Endothelial cell (in vitro differentiated cells): ENCODE measurements around the gene JAK2. TPM values are rescaled to one million over a fixed set of nuclear protein-coding genes. Genes with fewer than 3 reads are reported as not detected.

Experiments
- DNase-seq: peaks from one replicate; pipeline ENCODE4 v3.0.0; 2021; ENCODE audit warnings: low spot score
- H3K27ac Mint-ChIP-seq: one replicate; pipeline ENCODE4 v1.8.0; 2021; ENCODE audit warnings: mixed read lengths, inconsistent platforms; ENCODE audit not compliant: unreplicated experiment
- H3K27me3 Mint-ChIP-seq: one replicate; pipeline ENCODE4 v1.8.0; 2021; ENCODE audit warnings: mild to moderate bottlenecking, moderate library complexity, mixed read lengths, inconsistent platforms; ENCODE audit not compliant: unreplicated experiment
- H3K36me3 Mint-ChIP-seq: one replicate; pipeline ENCODE4 v1.8.0; 2021; ENCODE audit warnings: mild to moderate bottlenecking, low read depth, mixed read lengths, inconsistent platforms; ENCODE audit not compliant: unreplicated experiment
- H3K4me1 Mint-ChIP-seq: one replicate; pipeline ENCODE4 v1.8.0; 2021; ENCODE audit warnings: mild to moderate bottlenecking, mixed read lengths, inconsistent platforms; ENCODE audit not compliant: unreplicated experiment
- H3K4me3 Mint-ChIP-seq: one replicate; pipeline ENCODE4 v1.8.0; 2021; ENCODE audit warnings: mild to moderate bottlenecking, mixed read lengths, inconsistent platforms; ENCODE audit not compliant: unreplicated experiment
- H3K9me3 Mint-ChIP-seq: one replicate; pipeline ENCODE4 v1.8.0; 2021; ENCODE audit warnings: mixed read lengths, inconsistent platforms; ENCODE audit not compliant: unreplicated experiment
- total RNA-seq: library from RNA; stranded (reverse); fragmentation: NEBNext Ultra II Directional; extraction: Animal tissue kit (Norgen Biotek cat#: 25700); gene quantifications from one replicate; pipeline ENCODE4 v1.2.1, GENCODE V29; 2021; ENCODE audit not compliant: unreplicated experiment
- TF ChIP-seq, protein P1 (sequence below): fragments of 200-600 bp; sonication (generic); IDR thresholded peaks from one replicate; pipeline ENCODE4 v1.5.0; 2021; ENCODE audit warnings: antibody characterized with exemption; ENCODE audit not compliant: unreplicated experiment

JAK2 gene
- total RNA-seq, 1 donor from 2014 or later = 9.4 TPM

DNA sequence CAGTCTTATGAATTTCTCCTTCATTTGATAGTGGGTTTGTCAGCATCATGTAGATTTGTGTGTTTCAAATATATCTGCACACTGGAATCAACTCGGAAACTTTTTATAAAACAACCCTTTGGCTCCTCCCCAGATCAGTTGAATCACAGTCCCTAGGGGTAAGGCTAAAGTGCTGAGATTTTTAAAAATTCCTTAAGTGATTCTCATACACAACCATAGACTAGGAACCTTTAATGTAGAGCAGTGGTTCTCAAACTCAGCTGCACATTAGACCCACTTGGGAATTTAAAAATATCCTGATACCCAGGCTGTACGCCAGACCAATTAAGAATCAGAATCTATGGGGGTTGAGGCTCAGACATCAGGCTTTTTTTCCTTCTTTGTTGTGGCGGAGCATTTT lies 17.5 kb upstream of the JAK2 start:
- TF ChIP-seq, protein P1, sequence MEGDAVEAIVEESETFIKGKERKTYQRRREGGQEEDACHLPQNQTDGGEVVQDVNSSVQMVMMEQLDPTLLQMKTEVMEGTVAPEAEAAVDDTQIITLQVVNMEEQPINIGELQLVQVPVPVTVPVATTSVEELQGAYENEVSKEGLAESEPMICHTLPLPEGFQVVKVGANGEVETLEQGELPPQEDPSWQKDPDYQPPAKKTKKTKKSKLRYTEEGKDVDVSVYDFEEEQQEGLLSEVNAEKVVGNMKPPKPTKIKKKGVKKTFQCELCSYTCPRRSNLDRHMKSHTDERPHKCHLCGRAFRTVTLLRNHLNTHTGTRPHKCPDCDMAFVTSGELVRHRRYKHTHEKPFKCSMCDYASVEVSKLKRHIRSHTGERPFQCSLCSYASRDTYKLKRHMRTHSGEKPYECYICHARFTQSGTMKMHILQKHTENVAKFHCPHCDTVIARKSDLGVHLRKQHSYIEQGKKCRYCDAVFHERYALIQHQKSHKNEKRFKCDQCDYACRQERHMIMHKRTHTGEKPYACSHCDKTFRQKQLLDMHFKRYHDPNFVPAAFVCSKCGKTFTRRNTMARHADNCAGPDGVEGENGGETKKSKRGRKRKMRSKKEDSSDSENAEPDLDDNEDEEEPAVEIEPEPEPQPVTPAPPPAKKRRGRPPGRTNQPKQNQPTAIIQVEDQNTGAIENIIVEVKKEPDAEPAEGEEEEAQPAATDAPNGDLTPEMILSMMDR = no peak
- no peaks in the 10 kb centered on the region for H3K36me3 Mint-ChIP-seq
- H3K9me3 Mint-ChIP-seq = no peaks in the 10 kb centered on the region
- no peaks in the 10 kb centered on the region for H3K27me3 Mint-ChIP-seq
- H3K4me1 Mint-ChIP-seq = no peaks in the 10 kb centered on the region
- H3K27ac Mint-ChIP-seq = no peak overlapping the region
- H3K4me3 Mint-ChIP-seq = no peak overlapping the region
- DNase-seq = no peak

DNA sequence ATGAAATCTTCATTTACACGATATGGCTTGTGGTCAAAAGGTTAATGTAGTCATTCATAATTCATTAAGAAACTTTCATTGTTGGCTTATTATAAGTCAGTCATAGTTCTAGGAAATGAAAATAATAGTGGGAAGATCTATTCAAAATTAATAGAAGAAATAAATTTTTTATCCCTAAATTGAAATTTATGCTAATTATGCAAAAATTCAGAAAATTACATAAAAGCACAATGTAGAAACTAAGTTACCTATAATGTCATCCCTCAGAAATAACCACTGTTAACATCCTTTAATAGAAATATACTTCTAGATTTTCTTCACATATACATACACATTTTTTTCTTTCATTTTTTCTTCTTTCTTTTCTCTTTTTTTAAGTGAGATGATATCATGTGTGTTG lies 15.9 kb upstream of the JAK2 start:
- no peak for DNase-seq
- Mint-ChIP-seq H3K9me3 (no peaks in the 10 kb centered on the region), H3K36me3 (no peaks in the 10 kb centered on the region), H3K27me3 (no peaks in the 10 kb centered on the region), H3K4me1 (no peaks in the 10 kb centered on the region), H3K4me3 (no peak overlapping the region), H3K27ac (no peak overlapping the region)
- TF ChIP-seq, protein P1 = no peak

DNA sequence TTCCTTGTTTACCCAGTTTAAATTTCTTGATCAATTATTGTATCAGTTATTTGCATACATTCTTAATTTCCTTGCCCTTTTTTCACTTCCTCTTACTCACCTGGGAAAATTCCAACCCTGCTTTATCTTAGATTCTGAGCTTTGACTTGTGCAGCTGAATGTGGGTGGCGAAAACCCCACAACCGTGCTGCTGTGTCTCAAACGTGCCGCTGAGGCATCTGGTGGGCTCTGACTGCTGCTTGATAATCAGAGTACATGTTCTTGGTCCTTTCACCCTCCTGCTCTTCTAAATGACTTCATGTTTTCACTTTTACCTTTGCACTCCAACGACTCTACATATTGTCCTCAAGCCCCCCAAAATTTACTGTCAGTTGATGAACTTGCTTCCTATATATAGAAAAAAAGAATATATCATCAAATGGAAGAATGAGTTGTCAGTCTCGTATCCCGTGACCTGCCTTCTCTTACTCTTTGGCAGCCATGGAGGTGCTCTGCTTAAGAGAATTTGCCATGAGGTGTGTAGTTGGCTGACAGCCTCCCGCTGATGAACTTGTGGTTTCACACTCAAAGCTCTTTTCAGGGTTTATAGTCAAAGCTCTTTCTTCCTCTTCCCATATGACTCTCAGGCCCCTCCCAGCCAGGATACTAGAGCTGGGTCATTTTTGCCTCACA lies 14.0 kb upstream of the JAK2 start:
- TF ChIP-seq, protein P1 = no peak
- Mint-ChIP-seq H3K9me3 (no peaks in the 10 kb centered on the region), H3K27me3 (no peaks in the 10 kb centered on the region), H3K4me1 (no peaks in the 10 kb centered on the region), H3K4me3 (no peak overlapping the region), H3K36me3 (no peaks in the 10 kb centered on the region), H3K27ac (no peak overlapping the region)
- no peak for DNase-seq

DNA sequence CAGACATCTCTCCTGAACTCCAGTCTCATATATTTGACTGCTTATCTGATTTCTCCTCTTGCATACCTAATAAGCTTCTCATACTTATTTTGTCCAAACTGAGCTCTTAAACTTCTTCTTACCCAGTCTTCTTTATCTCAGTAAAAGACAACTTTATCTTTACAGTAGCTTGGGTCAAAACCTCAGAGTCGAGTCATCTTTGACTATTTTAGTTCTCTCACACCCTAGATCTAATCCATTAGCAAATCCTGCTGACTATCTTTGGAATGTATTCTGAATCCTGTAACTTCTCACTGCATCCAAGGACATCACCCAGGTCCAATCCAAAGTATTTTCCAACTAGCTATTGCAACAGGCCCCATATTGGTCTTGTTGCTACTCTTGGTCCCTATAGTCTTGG lies 11.8 kb upstream of the JAK2 start:
- Mint-ChIP-seq H3K27ac (no peak overlapping the region), H3K9me3 (no peaks in the 10 kb centered on the region), H3K36me3 (no peaks in the 10 kb centered on the region), H3K27me3 (no peaks in the 10 kb centered on the region), H3K4me1 (no peaks in the 10 kb centered on the region), H3K4me3 (no peak overlapping the region)
- DNase-seq = no peak
- TF ChIP-seq, protein P1 = no peak

DNA sequence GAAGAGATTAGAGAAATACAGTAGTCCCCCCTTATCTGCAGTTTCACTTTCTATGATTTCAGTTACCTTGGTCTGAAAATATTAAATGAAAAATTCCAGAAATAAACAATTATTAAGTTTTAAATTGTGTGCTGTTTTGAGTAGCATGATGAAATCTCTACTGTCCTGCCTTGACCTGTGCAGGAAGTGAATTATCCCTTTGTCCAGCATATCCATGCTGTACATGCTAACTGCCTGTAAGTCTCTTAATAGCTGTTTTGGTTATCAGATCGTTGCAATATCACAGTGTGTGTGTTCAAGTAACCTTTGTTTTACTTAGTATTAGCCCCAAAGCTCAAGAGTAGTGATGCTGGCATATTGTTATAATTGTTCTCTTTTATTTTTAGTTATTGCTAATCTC lies 11.2 kb upstream of the JAK2 start:
- TF ChIP-seq, protein P1 = no peak
- no peak for DNase-seq
- no peaks in the 10 kb centered on the region for H3K27me3 Mint-ChIP-seq
- H3K27ac Mint-ChIP-seq = no peak overlapping the region
- H3K4me1 Mint-ChIP-seq = no peaks in the 10 kb centered on the region
- no peaks in the 10 kb centered on the region for H3K9me3 Mint-ChIP-seq
- H3K4me3 Mint-ChIP-seq = no peak overlapping the region
- H3K36me3 Mint-ChIP-seq = no peaks in the 10 kb centered on the region
